Measurements from ENCODE around the gene E2F8.

E2F8 gene

DNA sequence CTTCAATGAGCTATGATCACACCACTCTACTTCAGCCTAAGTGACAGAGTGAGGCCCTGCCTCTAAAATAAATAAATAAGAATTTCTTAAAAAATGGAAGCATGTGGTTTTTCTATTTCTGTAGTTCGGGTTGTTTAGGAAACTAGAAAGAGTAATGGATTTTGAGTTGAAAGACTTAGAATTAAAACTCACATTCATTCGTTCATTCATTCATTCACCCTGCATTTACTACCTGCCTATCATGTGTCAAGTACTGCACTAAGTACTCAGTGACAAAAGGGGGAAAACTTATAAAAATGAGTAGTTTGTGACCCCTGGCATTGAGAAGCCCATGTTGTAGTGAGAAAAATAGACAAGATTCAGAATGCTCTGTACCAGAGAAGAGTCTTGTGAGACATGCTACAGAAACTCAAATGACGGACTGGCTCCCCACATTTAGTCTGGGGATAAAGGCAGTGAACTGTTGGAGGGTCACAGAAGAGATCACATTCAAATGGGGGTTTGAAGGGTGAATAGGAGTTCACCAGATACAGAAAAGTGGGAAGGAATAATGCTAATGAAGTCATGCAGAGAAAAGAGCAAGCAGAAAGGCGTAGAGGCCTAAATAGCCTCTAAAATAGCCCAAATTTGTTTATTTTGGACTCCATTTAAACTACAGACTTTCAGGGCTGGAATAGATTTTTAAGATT, 46.0 kb downstream of the E2F8 start:
- TF ChIP-seq TAF1 (IDR thresholded peaks at IDR 0.05; ENCODE audit: borderline replicate concordance, insufficient read depth, low read length) (no peak), POLR2AphosphoS5 (IDR thresholded peaks at IDR 0.05; ENCODE audit: low read depth, low read length) (no peak), SIN3A (IDR thresholded peaks at IDR 0.05; ENCODE audit: borderline replicate concordance, insufficient read depth, low read length) (no peak), FOXP2 (optimal IDR thresholded peaks at IDR 0.05; ENCODE audit: borderline replicate concordance, extremely low read depth, extremely low read length, insufficient read depth) (no peak)
- TF ChIP-seq, protein P1, sequence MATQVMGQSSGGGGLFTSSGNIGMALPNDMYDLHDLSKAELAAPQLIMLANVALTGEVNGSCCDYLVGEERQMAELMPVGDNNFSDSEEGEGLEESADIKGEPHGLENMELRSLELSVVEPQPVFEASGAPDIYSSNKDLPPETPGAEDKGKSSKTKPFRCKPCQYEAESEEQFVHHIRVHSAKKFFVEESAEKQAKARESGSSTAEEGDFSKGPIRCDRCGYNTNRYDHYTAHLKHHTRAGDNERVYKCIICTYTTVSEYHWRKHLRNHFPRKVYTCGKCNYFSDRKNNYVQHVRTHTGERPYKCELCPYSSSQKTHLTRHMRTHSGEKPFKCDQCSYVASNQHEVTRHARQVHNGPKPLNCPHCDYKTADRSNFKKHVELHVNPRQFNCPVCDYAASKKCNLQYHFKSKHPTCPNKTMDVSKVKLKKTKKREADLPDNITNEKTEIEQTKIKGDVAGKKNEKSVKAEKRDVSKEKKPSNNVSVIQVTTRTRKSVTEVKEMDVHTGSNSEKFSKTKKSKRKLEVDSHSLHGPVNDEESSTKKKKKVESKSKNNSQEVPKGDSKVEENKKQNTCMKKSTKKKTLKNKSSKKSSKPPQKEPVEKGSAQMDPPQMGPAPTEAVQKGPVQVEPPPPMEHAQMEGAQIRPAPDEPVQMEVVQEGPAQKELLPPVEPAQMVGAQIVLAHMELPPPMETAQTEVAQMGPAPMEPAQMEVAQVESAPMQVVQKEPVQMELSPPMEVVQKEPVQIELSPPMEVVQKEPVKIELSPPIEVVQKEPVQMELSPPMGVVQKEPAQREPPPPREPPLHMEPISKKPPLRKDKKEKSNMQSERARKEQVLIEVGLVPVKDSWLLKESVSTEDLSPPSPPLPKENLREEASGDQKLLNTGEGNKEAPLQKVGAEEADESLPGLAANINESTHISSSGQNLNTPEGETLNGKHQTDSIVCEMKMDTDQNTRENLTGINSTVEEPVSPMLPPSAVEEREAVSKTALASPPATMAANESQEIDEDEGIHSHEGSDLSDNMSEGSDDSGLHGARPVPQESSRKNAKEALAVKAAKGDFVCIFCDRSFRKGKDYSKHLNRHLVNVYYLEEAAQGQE (IDR thresholded peaks at IDR 0.05; ENCODE audit: insufficient read depth in 1 of 2, low read depth in 2 of 2, low read length in 2 of 2) = no peak

DNA sequence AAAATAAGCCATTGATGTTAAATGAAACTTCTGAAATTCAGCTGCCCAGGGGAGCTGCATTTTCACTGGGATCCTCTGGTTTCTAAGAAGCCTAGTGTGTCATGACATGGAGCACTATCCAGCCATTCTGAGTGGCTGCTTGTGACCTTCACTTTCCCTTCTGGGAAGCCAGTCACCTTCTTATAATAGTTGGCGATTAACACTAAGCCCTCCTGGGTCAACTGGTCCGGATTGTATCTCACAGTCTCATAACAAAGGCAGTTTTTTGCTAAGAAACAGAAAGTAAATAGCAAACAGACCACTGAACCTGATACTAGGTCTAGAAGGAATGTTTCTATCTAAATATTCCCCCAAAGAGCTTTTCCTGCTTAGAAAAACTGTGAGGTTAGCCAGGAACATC, 46.8 kb downstream of the E2F8 start:
- TF ChIP-seq, protein P1 (IDR thresholded peaks at IDR 0.05; ENCODE audit: insufficient read depth in 1 of 2, low read depth in 2 of 2, low read length in 2 of 2) = no peak
- TF ChIP-seq FOXP2 (optimal IDR thresholded peaks at IDR 0.05; ENCODE audit: borderline replicate concordance, extremely low read depth, extremely low read length, insufficient read depth) (no peak), SIN3A (IDR thresholded peaks at IDR 0.05; ENCODE audit: borderline replicate concordance, insufficient read depth, low read length) (no peak), TAF1 (IDR thresholded peaks at IDR 0.05; ENCODE audit: borderline replicate concordance, insufficient read depth, low read length) (no peak), POLR2AphosphoS5 (IDR thresholded peaks at IDR 0.05; ENCODE audit: low read depth, low read length) (no peak)

DNA sequence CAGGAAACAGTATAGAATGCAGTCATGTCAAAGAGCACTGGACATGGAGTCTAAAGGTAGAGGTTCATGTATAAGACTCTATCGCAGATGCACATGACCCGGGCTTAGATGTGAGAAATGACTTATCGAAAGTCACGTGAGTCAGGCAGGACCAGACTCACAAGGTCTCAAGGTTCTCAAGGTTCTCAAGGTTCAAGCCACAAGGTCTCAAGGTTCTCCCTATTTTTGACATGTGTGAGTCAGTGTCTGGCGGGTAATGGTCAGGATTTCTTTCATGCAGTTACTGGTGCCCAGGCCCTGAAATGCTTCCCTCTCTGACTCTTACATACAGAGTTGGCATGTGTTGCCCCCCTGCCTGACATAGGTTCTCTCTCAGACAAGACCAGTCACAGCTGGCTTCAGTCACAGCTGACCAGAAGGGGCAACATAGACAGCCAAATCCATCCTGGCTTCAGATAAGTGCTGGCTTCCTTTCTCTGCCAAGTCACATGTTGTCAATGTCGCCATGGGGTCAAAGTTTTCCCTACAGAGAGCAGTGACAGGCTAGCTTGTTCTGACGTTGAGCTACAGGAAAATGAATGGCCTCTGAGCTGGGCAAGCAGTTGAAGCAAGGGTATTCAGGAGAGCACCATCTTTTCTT, 49.1 kb downstream of the E2F8 start:
- no peak for TF ChIP-seq TAF1 (IDR thresholded peaks at IDR 0.05; ENCODE audit: borderline replicate concordance, insufficient read depth, low read length)

DNA sequence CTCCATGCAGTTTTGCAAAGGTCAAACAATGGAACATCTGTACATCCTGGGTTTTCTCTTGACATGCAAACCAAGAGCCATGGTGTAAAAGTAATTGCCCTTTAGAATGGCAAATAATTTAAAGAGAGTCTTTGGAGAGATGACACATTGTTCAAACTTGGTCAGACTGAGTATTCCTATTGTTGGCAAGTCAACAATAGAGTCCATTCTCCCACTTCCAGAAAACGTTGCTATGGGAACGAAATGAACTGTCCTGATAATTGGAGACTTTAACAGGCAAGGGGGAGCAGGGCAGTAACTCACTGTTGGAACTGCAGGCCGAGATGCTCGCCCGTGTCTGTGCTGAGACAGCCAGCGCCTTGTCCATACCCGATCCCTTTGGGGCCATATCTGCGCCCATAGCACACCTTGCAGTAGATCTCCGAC, 52.9 kb downstream of the E2F8 start:
- TF ChIP-seq POLR2AphosphoS5 (IDR thresholded peaks at IDR 0.05; ENCODE audit: low read depth, low read length) = no peak
- no peak for TF ChIP-seq TAF1 (IDR thresholded peaks at IDR 0.05; ENCODE audit: borderline replicate concordance, insufficient read depth, low read length)
- TF ChIP-seq FOXP2 (optimal IDR thresholded peaks at IDR 0.05; ENCODE audit: borderline replicate concordance, extremely low read depth, extremely low read length, insufficient read depth) = no peak
- TF ChIP-seq, protein P1 (IDR thresholded peaks at IDR 0.05; ENCODE audit: insufficient read depth in 1 of 2, low read depth in 2 of 2, low read length in 2 of 2) = no peak
- no peak for TF ChIP-seq SIN3A (IDR thresholded peaks at IDR 0.05; ENCODE audit: borderline replicate concordance, insufficient read depth, low read length)

DNA sequence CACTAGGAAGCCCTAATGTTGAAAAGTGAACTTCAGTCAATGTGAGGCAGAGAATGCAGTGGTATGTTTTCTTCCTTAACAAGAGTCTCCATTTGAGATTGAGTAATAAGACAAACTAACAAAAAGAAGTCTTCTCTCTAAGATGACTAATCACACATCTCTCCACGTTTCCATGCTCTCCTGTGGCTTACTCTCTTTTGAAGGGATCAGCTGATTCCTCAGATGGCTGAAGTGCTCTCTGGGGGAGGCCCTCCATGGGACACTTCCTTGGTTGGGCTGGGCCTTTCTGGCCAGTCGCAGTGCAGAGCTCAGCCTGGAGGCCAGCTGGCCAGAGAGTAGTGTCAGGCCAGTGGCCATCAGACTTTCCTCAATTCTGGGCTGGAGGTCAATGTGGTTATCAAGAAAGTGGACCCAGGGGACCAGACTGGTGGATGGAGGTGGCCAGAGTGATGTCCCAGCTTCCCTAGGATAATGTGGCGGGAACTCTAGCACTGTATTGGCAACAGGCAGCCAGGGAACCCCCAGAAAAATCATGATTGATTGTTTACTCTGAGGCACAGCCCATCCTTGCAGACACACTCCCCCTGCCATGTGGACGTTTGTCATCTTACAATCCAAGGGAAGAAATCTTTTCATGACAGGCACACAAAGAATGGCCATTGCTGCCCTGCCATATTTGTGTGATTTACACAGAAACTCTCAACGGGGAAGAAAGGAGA, 53.5 kb downstream of the E2F8 start:
- TF ChIP-seq, protein P1 (IDR thresholded peaks at IDR 0.05; ENCODE audit: insufficient read depth in 1 of 2, low read depth in 2 of 2, low read length in 2 of 2) = no peak
- TF ChIP-seq POLR2AphosphoS5 (IDR thresholded peaks at IDR 0.05; ENCODE audit: low read depth, low read length) (no peak), FOXP2 (optimal IDR thresholded peaks at IDR 0.05; ENCODE audit: borderline replicate concordance, extremely low read depth, extremely low read length, insufficient read depth) (no peak), TAF1 (IDR thresholded peaks at IDR 0.05; ENCODE audit: borderline replicate concordance, insufficient read depth, low read length) (no peak), SIN3A (IDR thresholded peaks at IDR 0.05; ENCODE audit: borderline replicate concordance, insufficient read depth, low read length) (no peak)

Data from PFSK-1 (cell line).